HEK293T (cell line): ENCODE measurements around the gene ATP11C.

Source experiments
- CTCF ChIA-PET: fragments of 350-600 bp; formaldehyde crosslinking; extraction: SDS; loops from one replicate; lab custom pipeline; 2021; ENCODE audit warnings: antibody characterized with exemption, inconsistent platforms; lab: Yijun Ruan, JAX
- POLR2A ChIA-PET: fragments of 350-600 bp; formaldehyde crosslinking; extraction: SDS; loops from one replicate; lab custom pipeline; 2020; ENCODE audit warnings: antibody characterized with exemption, inconsistent platforms; lab: Yijun Ruan, JAX
- DNase-seq: peaks from one replicate; pipeline ENCODE4 v3.0.0; 2012; ENCODE audit warnings: mixed read lengths; ENCODE audit errors: extremely low spot score
- ARNT ChIP-seq: fragments of 450-650 bp; IDR thresholded peaks from 2 replicates; pipeline ENCODE4 v1.6.1; 2017; ENCODE audit warnings: mild to moderate bottlenecking
- BHLHE40 ChIP-seq: fragments of 450-650 bp; IDR thresholded peaks from 2 replicates; pipeline ENCODE4 v1.6.1; 2016; ENCODE audit warnings: mild to moderate bottlenecking, moderate library complexity, borderline replicate concordance
- CTBP1 ChIP-seq: fragments of 450-650 bp; IDR thresholded peaks from 2 replicates; pipeline ENCODE4 v1.6.1; 2016; ENCODE audit warnings: borderline replicate concordance
- ELF4 ChIP-seq: fragments of 450-650 bp; IDR thresholded peaks from 2 replicates; pipeline ENCODE4 v1.6.1; 2017; ENCODE audit warnings: antibody characterized with exemption
- FOXA1 ChIP-seq: fragments of 450-650 bp; IDR thresholded peaks from 2 replicates; pipeline ENCODE4 v1.6.1; 2016; ENCODE audit warnings: mild to moderate bottlenecking
- FOXK2 ChIP-seq: fragments of 450-650 bp; IDR thresholded peaks from 2 replicates; pipeline ENCODE4 v1.6.1; 2016; ENCODE audit warnings: mild to moderate bottlenecking
- FOXM1 ChIP-seq: fragments of 450-650 bp; IDR thresholded peaks from 2 replicates; pipeline ENCODE4 v1.6.1; 2017; ENCODE audit warnings: mild to moderate bottlenecking, borderline replicate concordance
- HDGF ChIP-seq: fragments of 450-650 bp; IDR thresholded peaks from 2 replicates; pipeline ENCODE4 v1.6.1; 2017; ENCODE audit warnings: antibody characterized with exemption, borderline replicate concordance
- L3MBTL2 ChIP-seq: fragments of 450-650 bp; conservative IDR thresholded peaks from 2 replicates; pipeline ENCODE4 v1.6.1; 2016; ENCODE audit warnings: mild to moderate bottlenecking
- LEF1 ChIP-seq: fragments of 450-650 bp; IDR thresholded peaks from 2 replicates; pipeline ENCODE4 v1.6.1; 2017; ENCODE audit warnings: mild to moderate bottlenecking, borderline replicate concordance
- NFRKB ChIP-seq: fragments of 450-650 bp; IDR thresholded peaks from 2 replicates; pipeline ENCODE4 v1.6.1; 2016; ENCODE audit warnings: mild to moderate bottlenecking, moderate library complexity
- PKNOX1 ChIP-seq: fragments of 450-650 bp; IDR thresholded peaks from 2 replicates; pipeline ENCODE4 v1.6.1; 2016
- SP1 ChIP-seq: fragments of 450-650 bp; IDR thresholded peaks from 2 replicates; pipeline ENCODE4 v1.6.1; 2017
- SUZ12 ChIP-seq: fragments of 450-650 bp; IDR thresholded peaks from 2 replicates; pipeline ENCODE4 v1.6.1; 2016; ENCODE audit warnings: mild to moderate bottlenecking
- TARDBP ChIP-seq: fragments of 450-650 bp; IDR thresholded peaks from 2 replicates; pipeline ENCODE4 v1.6.1; 2016
- ZNF384 ChIP-seq: fragments of 450-650 bp; IDR thresholded peaks from 2 replicates; pipeline ENCODE4 v1.6.1; 2016

ATP11C gene

GRCh38 chrX:139783030-139783429 lies 149.8 kb downstream of the ATP11C start:
- POLR2A ChIA-PET: no interaction called here
- no peak for DNase-seq
- TF ChIP-seq FOXM1 (no peak), ELF4 (no peak), SP1 (no peak), NFRKB (no peak), CTBP1 (no peak), SUZ12 (no peak), BHLHE40 (no peak), PKNOX1 (no peak), FOXA1 (no peak), HDGF (no peak), TARDBP (no peak), LEF1 (no peak), ZNF384 (no peak), FOXK2 (no peak), L3MBTL2 (no peak), ARNT (no peak)
- CTCF ChIA-PET: interaction anchor here (0.6 kb wide), 1 partner anchor 24 kb away, joined by 3 read pairs; no protein-coding TSS in a partner anchor

- TF ChIP-seq SUZ12: no peak
- TF ChIP-seq HDGF: no peak
- no peak for TF ChIP-seq CTBP1
- no peak for TF ChIP-seq SP1
- TF ChIP-seq PKNOX1: no peak
- TF ChIP-seq ZNF384: no peak
- no peak for TF ChIP-seq NFRKB
- TF ChIP-seq L3MBTL2: no peak
- TF ChIP-seq TARDBP: no peak
- no peak for DNase-seq
- ChIA-PET CTCF (no interaction called here), POLR2A (no interaction called here)
Measured at GRCh38 chrX:139776599-139776998, 156.3 kb downstream of the ATP11C start.

GRCh38 chrX:139770366-139770765 lies 162.5 kb downstream of the ATP11C start:
- TF ChIP-seq ARNT (no peak), PKNOX1 (no peak), L3MBTL2 (no peak), LEF1 (no peak), FOXK2 (no peak), NFRKB (no peak), HDGF (no peak), SUZ12 (no peak)
- no peak for DNase-seq
- ChIA-PET POLR2A (no interaction called here), CTCF (no interaction called here)

GRCh38 chrX:139766545-139766983 lies 166.3 kb downstream of the ATP11C start:
- POLR2A ChIA-PET: no interaction called here
- CTCF ChIA-PET: no interaction called here
- no peak for DNase-seq
- TF ChIP-seq ELF4 (no peak), L3MBTL2 (no peak)

GRCh38 chrX:139762400-139763183 lies 170.3 kb downstream of the ATP11C start:
- DNase-seq: no peak
- CTCF ChIA-PET: no interaction called here
- POLR2A ChIA-PET: no interaction called here
- no peak for TF ChIP-seq ARNT
- TF ChIP-seq CTBP1: no peak
- TF ChIP-seq LEF1: no peak
- no peak for TF ChIP-seq ELF4
- TF ChIP-seq SUZ12: no peak
- no peak for TF ChIP-seq HDGF

GRCh38 chrX:139759637-139760036 lies 173.2 kb downstream of the ATP11C start:
- TF ChIP-seq FOXM1 (no peak), FOXK2 (no peak), ARNT (no peak), ELF4 (no peak)
- ChIA-PET POLR2A (no interaction called here), CTCF (interaction anchor here (0.6 to 1.1 kb wide), 2 partner anchors 23 to 220 kb away, joined by 3 read pairs; no protein-coding TSS in a partner anchor)
- DNase-seq: peak; percentile 27

- no peak for DNase-seq
- ChIA-PET CTCF (interaction anchor here (0.6 to 1.1 kb wide), 3 partner anchors 24 to 221 kb away, joined by 3 read pairs; no protein-coding TSS in a partner anchor), POLR2A (no interaction called here)
- TF ChIP-seq ELF4: no peak
- no peak for TF ChIP-seq HDGF
Measured at GRCh38 chrX:139758809-139759208, 174.0 kb downstream of the ATP11C start.
